ENCODE data around the gene LRRC43.

The LRRC43 gene

DNA sequence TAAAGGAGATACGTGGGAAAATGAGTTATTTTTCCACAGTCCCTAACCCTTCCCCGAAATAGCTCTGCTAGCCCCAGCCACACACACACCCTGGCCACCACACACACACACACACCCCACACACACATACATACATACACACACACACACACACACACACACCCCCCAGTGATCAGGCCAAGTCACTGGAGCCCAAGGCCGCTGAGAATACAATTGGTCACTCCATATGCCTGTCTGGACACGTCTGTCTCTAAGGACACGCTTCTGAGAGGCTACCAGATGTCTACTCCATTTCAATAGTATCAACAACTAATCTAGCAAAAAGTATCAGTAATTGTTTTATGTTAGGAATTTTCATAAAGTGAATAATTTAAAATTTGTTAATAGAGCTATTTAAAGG lies 55.9 kb downstream of the LRRC43 start:
- no peak overlapping the region for H3K27ac ChIP-seq
- TF ChIP-seq, protein P1, sequence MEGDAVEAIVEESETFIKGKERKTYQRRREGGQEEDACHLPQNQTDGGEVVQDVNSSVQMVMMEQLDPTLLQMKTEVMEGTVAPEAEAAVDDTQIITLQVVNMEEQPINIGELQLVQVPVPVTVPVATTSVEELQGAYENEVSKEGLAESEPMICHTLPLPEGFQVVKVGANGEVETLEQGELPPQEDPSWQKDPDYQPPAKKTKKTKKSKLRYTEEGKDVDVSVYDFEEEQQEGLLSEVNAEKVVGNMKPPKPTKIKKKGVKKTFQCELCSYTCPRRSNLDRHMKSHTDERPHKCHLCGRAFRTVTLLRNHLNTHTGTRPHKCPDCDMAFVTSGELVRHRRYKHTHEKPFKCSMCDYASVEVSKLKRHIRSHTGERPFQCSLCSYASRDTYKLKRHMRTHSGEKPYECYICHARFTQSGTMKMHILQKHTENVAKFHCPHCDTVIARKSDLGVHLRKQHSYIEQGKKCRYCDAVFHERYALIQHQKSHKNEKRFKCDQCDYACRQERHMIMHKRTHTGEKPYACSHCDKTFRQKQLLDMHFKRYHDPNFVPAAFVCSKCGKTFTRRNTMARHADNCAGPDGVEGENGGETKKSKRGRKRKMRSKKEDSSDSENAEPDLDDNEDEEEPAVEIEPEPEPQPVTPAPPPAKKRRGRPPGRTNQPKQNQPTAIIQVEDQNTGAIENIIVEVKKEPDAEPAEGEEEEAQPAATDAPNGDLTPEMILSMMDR (conservative IDR thresholded peaks at IDR 0.05): no peak

DNA sequence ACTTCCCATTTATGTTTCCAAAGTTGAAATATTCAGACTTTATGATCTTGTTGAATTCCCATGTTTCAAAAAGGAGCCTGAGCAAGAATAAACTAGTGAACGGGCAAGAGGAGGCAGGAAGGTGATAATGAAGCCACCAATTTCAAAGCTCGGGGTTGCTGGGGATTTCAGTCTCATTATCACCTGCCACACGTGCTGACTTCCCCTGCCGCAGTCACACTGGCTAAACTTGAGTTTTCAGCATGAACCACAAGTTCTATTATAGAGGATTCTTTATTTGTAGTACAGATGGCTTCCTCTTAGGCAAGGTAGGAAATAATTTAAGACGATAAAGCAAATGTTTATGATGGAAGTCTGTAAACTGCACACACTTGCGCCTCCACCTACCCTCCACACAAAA lies 61.0 kb downstream of the LRRC43 start:
- TF ChIP-seq, protein P1 (conservative IDR thresholded peaks at IDR 0.05): no peak
- no peak overlapping the region for H3K27ac ChIP-seq

DNA sequence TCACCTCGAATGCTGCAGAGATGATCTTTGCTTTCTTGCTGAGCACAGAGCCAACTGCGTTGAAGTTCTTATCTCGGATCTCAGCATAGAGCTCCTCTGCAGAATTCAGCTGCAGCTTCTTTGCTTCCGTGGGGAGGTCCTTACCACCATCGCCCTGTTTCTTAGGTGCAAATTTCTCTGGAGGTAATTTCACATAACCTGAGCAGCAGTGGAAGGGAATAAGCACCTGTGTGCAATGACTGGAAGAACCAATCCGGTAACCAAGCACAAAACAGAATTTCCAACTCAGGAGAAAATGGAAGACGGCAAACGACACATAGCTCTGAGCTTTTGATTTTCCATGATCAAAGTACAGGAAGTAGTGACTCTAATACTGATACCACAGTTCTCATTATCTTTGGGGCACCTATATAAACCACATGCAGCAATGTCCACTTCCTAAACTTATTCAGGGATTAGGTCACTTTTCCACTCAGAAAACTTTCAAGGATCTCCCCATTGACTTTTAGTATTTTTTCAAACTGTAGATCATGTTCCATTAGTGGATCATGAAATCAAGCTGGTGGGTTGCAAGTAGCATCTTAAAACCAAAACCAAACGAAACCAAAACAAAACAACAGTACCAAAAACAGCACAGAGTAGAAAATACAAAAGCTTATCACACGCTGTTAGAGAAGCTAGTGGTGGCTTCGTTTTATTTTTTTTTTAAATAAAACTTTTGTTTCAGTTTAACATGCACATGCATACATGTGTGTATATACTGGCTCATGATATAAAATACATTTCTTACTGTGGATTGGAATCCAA lies 61.8 kb downstream of the LRRC43 start:
- TF ChIP-seq, protein P1 (conservative IDR thresholded peaks at IDR 0.05): no peak
- no peak overlapping the region for H3K27ac ChIP-seq

DNA sequence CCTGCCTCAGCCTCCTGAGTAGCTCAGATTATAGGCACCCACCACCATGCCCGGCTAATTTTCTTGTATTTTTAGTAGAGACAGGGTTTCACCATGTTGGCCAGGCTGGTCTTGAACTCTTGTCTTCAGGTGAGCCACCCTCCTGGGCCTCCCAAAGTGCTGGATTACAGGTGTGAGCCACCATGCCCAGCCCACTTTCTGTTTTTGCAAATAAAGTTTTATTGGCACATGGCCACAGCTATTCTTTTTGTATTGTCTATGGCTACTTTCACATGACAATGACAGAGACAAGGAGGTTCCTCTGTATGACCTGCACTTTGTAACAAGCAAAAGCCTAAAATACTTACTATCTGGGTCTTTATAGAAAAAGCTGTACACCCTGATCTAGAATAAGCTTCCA lies 62.6 kb downstream of the LRRC43 start:
- H3K27ac ChIP-seq: no peak overlapping the region
- TF ChIP-seq, protein P1 (conservative IDR thresholded peaks at IDR 0.05): no peak

DNA sequence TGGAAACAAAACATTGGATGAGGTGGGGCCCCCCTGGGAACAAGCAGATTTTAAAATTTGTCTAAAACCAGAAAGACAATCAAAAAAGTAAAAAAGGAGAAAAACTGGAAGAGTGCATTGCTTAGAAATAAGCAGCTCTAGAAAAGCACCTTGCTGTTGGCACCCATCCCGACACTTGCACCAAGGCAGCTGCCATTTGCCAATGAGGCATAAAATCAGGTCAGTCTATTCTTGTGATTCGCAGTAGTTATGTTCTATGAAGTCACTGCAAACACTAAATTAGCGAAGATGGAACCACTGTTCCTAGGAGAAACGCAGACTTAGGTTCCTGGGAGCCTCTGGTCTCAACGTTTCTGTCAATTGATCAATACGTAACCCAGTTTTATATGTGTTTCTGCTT lies 67.1 kb downstream of the LRRC43 start:
- TF ChIP-seq, protein P1 (conservative IDR thresholded peaks at IDR 0.05): no peak
- no peak overlapping the region for H3K27ac ChIP-seq

DNA sequence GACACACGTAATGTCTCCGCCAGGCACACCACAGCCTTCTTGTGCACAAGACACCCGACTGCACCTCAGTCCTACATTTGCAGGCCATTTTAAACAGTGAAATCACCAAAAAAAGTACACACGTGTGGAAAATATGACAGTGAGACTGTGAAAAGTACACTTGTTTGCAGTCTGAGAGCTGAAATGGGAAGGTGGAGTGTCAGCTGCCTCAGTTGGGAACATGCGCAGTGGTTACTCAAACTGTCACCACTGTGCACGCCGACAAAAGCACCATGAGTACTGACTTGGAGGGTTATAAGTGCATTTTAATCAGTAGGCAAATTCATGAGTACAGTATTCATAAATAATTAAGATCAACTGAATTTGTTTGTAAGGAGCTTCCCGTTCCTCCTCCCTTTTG lies 67.6 kb downstream of the LRRC43 start:
- TF ChIP-seq, protein P1 (conservative IDR thresholded peaks at IDR 0.05): no peak
- H3K27ac ChIP-seq: no peak overlapping the region
